ENCODE measurements around the gene CST4.
A peak's percentile ranks its signal among the peaks of the same experiment; 100 is the strongest.
"Not testable (repeated sequence)": the region's sequence is repeated elsewhere in the genome, so short reads cannot be mapped to it uniquely, and the experiment has no call there.

Gene CST4

GRCh38 chr20:23688684-23689398 lies at the start of gene CST4:
CST4 (minus strand) TSS chr20:23689038; CDS start chr20:23688969, 69 bp downstream.
- DNase-seq (ENCODE audit: low spot score), result not testable (repeated sequence)

- not testable (repeated sequence) for DNase-seq (ENCODE audit: low spot score)
These were observed 46.6 kb upstream of the CST4 start for GRCh38 chr20:23735391-23735790.

GRCh38 chr20:23734949-23735348 lies 46.1 kb upstream of the CST4 start:
- DNase-seq (ENCODE audit: low spot score), result not testable (repeated sequence)

GRCh38 chr20:23734440-23734839 lies 45.6 kb upstream of the CST4 start:
- DNase-seq (ENCODE audit: low spot score), result not testable (repeated sequence)

GRCh38 chr20:23727016-23727415 lies 38.2 kb upstream of the CST4 start:
- no peak for DNase-seq (ENCODE audit: low spot score)

GRCh38 chr20:23725102-23725501 lies 36.3 kb upstream of the CST4 start:
- DNase-seq (ENCODE audit: low spot score), result no peak

GRCh38 chr20:23723659-23724307 lies 34.9 kb upstream of the CST4 start:
- peak; percentile 20 for DNase-seq (ENCODE audit: low spot score)

- not testable (repeated sequence) for DNase-seq (ENCODE audit: low spot score)
These were observed 34.0 kb upstream of the CST4 start for GRCh38 chr20:23722851-23723250.

- DNase-seq (ENCODE audit: low spot score), result no peak
These were observed 33.1 kb upstream of the CST4 start for GRCh38 chr20:23721962-23722361.

GRCh38 chr20:23719351-23719750 lies 30.5 kb upstream of the CST4 start:
- DNase-seq (ENCODE audit: low spot score), result not testable (repeated sequence)

- DNase-seq (ENCODE audit: low spot score), result not testable (repeated sequence)
These were observed 22.9 kb upstream of the CST4 start for GRCh38 chr20:23711778-23712177.

- no peak for DNase-seq (ENCODE audit: low spot score)
These were observed 21.9 kb upstream of the CST4 start for GRCh38 chr20:23710771-23711170.

GRCh38 chr20:23705895-23706294 lies 17.1 kb upstream of the CST4 start:
- no peak for DNase-seq (ENCODE audit: low spot score)

- no peak for DNase-seq (ENCODE audit: low spot score)
These were observed 13.2 kb upstream of the CST4 start for GRCh38 chr20:23702021-23702420.

GRCh38 chr20:23700931-23701330 lies 12.1 kb upstream of the CST4 start:
- DNase-seq (ENCODE audit: low spot score), result no peak

GRCh38 chr20:23697947-23698346 lies 9.1 kb upstream of the CST4 start:
- DNase-seq (ENCODE audit: low spot score), result no peak

- not testable (repeated sequence) for DNase-seq (ENCODE audit: low spot score)
These were observed 6.2 kb upstream of the CST4 start for GRCh38 chr20:23695068-23695395.

- not testable (repeated sequence) for DNase-seq (ENCODE audit: low spot score)
These were observed 5.6 kb upstream of the CST4 start for GRCh38 chr20:23694178-23695067.

- DNase-seq (ENCODE audit: low spot score), result peak; percentile 76
These were observed 4.1 kb upstream of the CST4 start for GRCh38 chr20:23692725-23693619.

GRCh38 chr20:23691675-23692074 lies 2.8 kb upstream of the CST4 start:
- no peak for DNase-seq (ENCODE audit: low spot score)

- no peak for DNase-seq (ENCODE audit: low spot score)
These were observed 1.7 kb upstream of the CST4 start for GRCh38 chr20:23690581-23690980.

- DNase-seq (ENCODE audit: low spot score), result no peak
These were observed 507 bp upstream of the CST4 start for GRCh38 chr20:23689399-23689690.
